ENCODE results near the gene CCDC57.
"Not testable (repeated sequence)": the region's sequence is repeated elsewhere in the genome, so short reads cannot be mapped to it uniquely, and the experiment has no call there.

The CCDC57 gene

GRCh38 chr17:82148997-82149396 is 63.6 kb downstream of the CCDC57 start:
- DNase-seq (ENCODE audit: extremely low read depth, low read depth), result no peak
- TF ChIP-seq CTCF (IDR thresholded peaks at IDR 0.05; ENCODE audit: low read depth, low read length), result no peak

GRCh38 chr17:82148011-82148410 is 64.6 kb downstream of the CCDC57 start:
- no peak for DNase-seq (ENCODE audit: extremely low read depth, low read depth)
- TF ChIP-seq CTCF (IDR thresholded peaks at IDR 0.05; ENCODE audit: low read depth, low read length), result no peak

- TF ChIP-seq CTCF (IDR thresholded peaks at IDR 0.05; ENCODE audit: low read depth, low read length), result no peak
- DNase-seq (ENCODE audit: extremely low read depth, low read depth), result no peak
Observed at GRCh38 chr17:82146663-82147654, 65.7 kb downstream of the CCDC57 start.

- no peak for DNase-seq (ENCODE audit: extremely low read depth, low read depth)
- TF ChIP-seq CTCF (IDR thresholded peaks at IDR 0.05; ENCODE audit: low read depth, low read length), result no peak
Observed at GRCh38 chr17:82145550-82146155, 67.0 kb downstream of the CCDC57 start.

GRCh38 chr17:82143333-82143732 is 69.3 kb downstream of the CCDC57 start:
- no peak for TF ChIP-seq CTCF (IDR thresholded peaks at IDR 0.05; ENCODE audit: low read depth, low read length)
- no peak for DNase-seq (ENCODE audit: extremely low read depth, low read depth)

- not testable (repeated sequence) for DNase-seq (ENCODE audit: extremely low read depth, low read depth)
Observed at GRCh38 chr17:82139961-82140360, 72.7 kb downstream of the CCDC57 start.

- no peak for DNase-seq (ENCODE audit: extremely low read depth, low read depth)
Observed at GRCh38 chr17:82138511-82138992, 74.1 kb downstream of the CCDC57 start.

More at GRCh38 chr17:82138511-82138992, 74.1 kb downstream of the CCDC57 start:
- TF ChIP-seq CTCF (IDR thresholded peaks at IDR 0.05; ENCODE audit: low read depth, low read length), result no peak
